ENCODE data around the gene GDE1. TPM values are rescaled to one million over a fixed set of nuclear protein-coding genes. Genes with fewer than 3 reads are reported as not detected.
A peak's percentile ranks its signal among the peaks of the same experiment; 100 is the strongest.

GDE1 gene
- total and polyA plus RNA-seq, 2 of the 4 experiments (the other 2 are of a cell fraction) = 50.1 to 62.4 TPM

DNA sequence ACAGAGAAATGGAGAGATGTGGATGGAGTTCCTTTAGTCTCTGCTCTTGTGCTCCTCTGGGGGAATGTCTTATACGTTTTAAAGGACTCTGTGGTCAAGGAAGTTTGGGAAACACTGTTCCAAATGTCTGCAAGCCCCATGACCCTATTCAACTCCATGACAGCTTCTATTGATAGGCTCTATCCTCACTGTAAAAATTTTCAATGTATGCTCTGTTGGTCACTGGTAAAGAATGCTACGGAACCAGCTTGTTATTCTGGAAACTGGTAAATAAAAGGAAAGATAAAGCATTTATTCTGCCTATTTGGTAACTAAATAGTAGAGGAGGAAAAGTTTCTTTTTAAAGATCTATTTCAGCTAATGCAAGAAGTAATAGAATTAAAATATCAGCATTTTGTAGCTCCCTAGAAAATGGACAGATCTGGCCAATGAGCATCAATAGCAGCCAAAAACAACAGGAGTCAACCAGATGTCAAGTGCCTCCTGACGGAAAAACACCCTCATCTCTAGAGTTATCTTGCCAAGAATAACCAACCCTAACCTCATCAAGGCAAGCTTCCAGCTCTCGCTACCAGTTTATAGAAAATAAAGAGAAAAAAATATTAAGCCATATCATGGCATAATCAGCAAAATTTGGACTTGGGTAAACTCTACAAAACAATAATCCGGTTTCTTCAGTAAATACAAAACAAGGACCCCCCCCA is 16.1 kb downstream of the GDE1 start:
- no peaks in the 10 kb centered on the region for H3K4me1 ChIP-seq (ENCODE audit: control insufficient read depth, insufficient read depth, low read length)
- H2AFZ ChIP-seq (replicated peaks; ENCODE audit: low read length, poor library complexity) = no peak overlapping the region
- H3K36me3 ChIP-seq (ENCODE audit: control insufficient read depth, insufficient read depth, low read length) = peaks cover 40% of the 10 kb centered on the region
- no peak overlapping the region for H3K56ac ChIP-seq (ENCODE audit: extremely low read depth, insufficient read depth, low read length)
- intact Hi-C loops (cut with micrococcal nuclease) = no loop called here
- no peaks in the 10 kb centered on the region for H3K9me3 ChIP-seq (ENCODE audit: control insufficient read depth, insufficient read depth, low read length)
- no peak overlapping the region for H3K9ac ChIP-seq (ENCODE audit: low read depth, low read length)
- no peak overlapping the region for H2BK120ac ChIP-seq (ENCODE audit: low read depth, low read length)
- ChIA-PET POLR2A (ENCODE audit: unreplicated experiment) (no interaction called here), CTCF (no interaction called here)
- H2BK5ac ChIP-seq (ENCODE audit: low read depth, low read length, poor library complexity, severe bottlenecking) = no peak overlapping the region
- no peak overlapping the region for H3K4ac ChIP-seq (ENCODE audit: low read depth, low read length)
- H2BK20ac ChIP-seq (ENCODE audit: low read depth, low read length) = no peak overlapping the region
- H4K20me1 ChIP-seq (ENCODE audit: insufficient read depth, low read length) = no peaks in the 10 kb centered on the region
- no peak overlapping the region for H3K4me2 ChIP-seq (ENCODE audit: low read depth, low read length)
- H3K23ac ChIP-seq (ENCODE audit: low read depth, low read length) = no peak overlapping the region
- no peak overlapping the region for H3K18ac ChIP-seq (ENCODE audit: low read depth, low read length)
- no peak overlapping the region for H2BK15ac ChIP-seq (ENCODE audit: low read depth, low read length)
- no peak overlapping the region for H4K91ac ChIP-seq (ENCODE audit: insufficient read depth, low read depth, low read length)
- H4K8ac ChIP-seq (ENCODE audit: low read depth in 2 of 2, low read length in 2 of 2) = no peak overlapping the region
- ATAC-seq (ENCODE audit: low read depth) = no peak
- DNase-seq = peak; percentile 17
- no peaks in the 10 kb centered on the region for H3K9me1 ChIP-seq (ENCODE audit: insufficient read depth, low read length)
- H3K27ac ChIP-seq (ENCODE audit: insufficient read depth, low read length) = no peak overlapping the region
- no peak overlapping the region for H4K5ac ChIP-seq (ENCODE audit: low read depth, low read length)
- H3K4me3 ChIP-seq (ENCODE audit: insufficient read depth, low read depth, low read length) = no peak overlapping the region
- in situ Hi-C loops (cut with MboI; ENCODE audit: low sequenced_read_pairs) = no loop called here
- no peaks in the 10 kb centered on the region for H3K27me3 ChIP-seq (ENCODE audit: control insufficient read depth, insufficient read depth, low read length)
- H2AK5ac ChIP-seq (ENCODE audit: low read depth, low read length) = no peak overlapping the region
- TF ChIP-seq CEBPB (IDR thresholded peaks at IDR 0.05; ENCODE audit: low read depth, low read length) (no peak), MXI1 (IDR thresholded peaks at IDR 0.05; ENCODE audit: borderline replicate concordance, low read depth, low read length) (no peak), RAD21 (IDR thresholded peaks at IDR 0.05; ENCODE audit: low read length) (no peak), NFE2L2 (IDR thresholded peaks at IDR 0.05; ENCODE audit: low read depth, low read length) (no peak), RFX5 (IDR thresholded peaks at IDR 0.05; ENCODE audit: low read depth, low read length) (no peak), FOS (IDR thresholded peaks at IDR 0.05; ENCODE audit: low read depth, low read length) (no peak), POLR2A (IDR thresholded peaks at IDR 0.05; ENCODE audit: low read depth, low read length) (no peak), BHLHE40 (IDR thresholded peaks at IDR 0.05; ENCODE audit: low read depth, low read length) (no peak), RCOR1 (IDR thresholded peaks at IDR 0.05; ENCODE audit: insufficient replicate concordance, low read length) (no peak), MAFK (IDR thresholded peaks at IDR 0.05; ENCODE audit: low read depth, low read length) (no peak), MAZ (IDR thresholded peaks at IDR 0.05; ENCODE audit: borderline replicate concordance, low read depth, low read length) (no peak), CHD1 (IDR thresholded peaks at IDR 0.05; ENCODE audit: low read depth, low read length) (no peak), SMC3 (IDR thresholded peaks at IDR 0.05; ENCODE audit: low read depth, low read length) (no peak)
- TF ChIP-seq, protein P1, sequence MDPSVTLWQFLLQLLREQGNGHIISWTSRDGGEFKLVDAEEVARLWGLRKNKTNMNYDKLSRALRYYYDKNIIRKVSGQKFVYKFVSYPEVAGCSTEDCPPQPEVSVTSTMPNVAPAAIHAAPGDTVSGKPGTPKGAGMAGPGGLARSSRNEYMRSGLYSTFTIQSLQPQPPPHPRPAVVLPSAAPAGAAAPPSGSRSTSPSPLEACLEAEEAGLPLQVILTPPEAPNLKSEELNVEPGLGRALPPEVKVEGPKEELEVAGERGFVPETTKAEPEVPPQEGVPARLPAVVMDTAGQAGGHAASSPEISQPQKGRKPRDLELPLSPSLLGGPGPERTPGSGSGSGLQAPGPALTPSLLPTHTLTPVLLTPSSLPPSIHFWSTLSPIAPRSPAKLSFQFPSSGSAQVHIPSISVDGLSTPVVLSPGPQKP (IDR thresholded peaks at IDR 0.05; ENCODE audit: borderline replicate concordance, low read depth, low read length) = no peak
- TF ChIP-seq, protein P2, sequence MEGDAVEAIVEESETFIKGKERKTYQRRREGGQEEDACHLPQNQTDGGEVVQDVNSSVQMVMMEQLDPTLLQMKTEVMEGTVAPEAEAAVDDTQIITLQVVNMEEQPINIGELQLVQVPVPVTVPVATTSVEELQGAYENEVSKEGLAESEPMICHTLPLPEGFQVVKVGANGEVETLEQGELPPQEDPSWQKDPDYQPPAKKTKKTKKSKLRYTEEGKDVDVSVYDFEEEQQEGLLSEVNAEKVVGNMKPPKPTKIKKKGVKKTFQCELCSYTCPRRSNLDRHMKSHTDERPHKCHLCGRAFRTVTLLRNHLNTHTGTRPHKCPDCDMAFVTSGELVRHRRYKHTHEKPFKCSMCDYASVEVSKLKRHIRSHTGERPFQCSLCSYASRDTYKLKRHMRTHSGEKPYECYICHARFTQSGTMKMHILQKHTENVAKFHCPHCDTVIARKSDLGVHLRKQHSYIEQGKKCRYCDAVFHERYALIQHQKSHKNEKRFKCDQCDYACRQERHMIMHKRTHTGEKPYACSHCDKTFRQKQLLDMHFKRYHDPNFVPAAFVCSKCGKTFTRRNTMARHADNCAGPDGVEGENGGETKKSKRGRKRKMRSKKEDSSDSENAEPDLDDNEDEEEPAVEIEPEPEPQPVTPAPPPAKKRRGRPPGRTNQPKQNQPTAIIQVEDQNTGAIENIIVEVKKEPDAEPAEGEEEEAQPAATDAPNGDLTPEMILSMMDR (conservative IDR thresholded peaks at IDR 0.05; ENCODE audit: low read depth, low read length) = no peak
- TF ChIP-seq, protein P3, sequence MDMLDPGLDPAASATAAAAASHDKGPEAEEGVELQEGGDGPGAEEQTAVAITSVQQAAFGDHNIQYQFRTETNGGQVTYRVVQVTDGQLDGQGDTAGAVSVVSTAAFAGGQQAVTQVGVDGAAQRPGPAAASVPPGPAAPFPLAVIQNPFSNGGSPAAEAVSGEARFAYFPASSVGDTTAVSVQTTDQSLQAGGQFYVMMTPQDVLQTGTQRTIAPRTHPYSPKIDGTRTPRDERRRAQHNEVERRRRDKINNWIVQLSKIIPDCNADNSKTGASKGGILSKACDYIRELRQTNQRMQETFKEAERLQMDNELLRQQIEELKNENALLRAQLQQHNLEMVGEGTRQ (IDR thresholded peaks at IDR 0.05; ENCODE audit: low read depth, low read length) = no peak
- no peak overlapping the region for H3K14ac ChIP-seq (replicated peaks; ENCODE audit: low read depth, low read length)
- no CpG with 5 or more reads among the region's 5 CpGs for WGBS, 2 experiments (ENCODE audit: extremely low coverage in 2 of 2, insufficient read length in 1 of 2)
- peaks cover 0 to 6% of the 10 kb centered on the region in 2 experiments; a peak in 2 of 4 replicates for H3K79me1 ChIP-seq (ENCODE audit: low read depth in 1 of 2, low read length in 2 of 2)
- H2AK9ac ChIP-seq (replicated peaks; ENCODE audit: low read depth, low read length, poor library complexity) = no peak overlapping the region
- dilution Hi-C loops (cut with HindIII; ENCODE audit: low sequenced_read_pairs, unreplicated experiment) = no loop called here
- no TSS peak for BruUV-seq (replicated peaks)

Data from IMR-90 (cell line).